Activated CD8-positive, alpha-beta memory T cell treated with anti-CD3 and anti-CD28 coated beads for 48 hours (primary cell): ENCODE results near the gene LHFPL2.
"Not testable (repeated sequence)": the region's sequence is repeated elsewhere in the genome, so short reads cannot be mapped to it uniquely, and the experiment has no call there.

Experiments used
- DNase-seq, 3 experiments: peaks; one replicate each; pipeline ENCODE4 v3.0.0-alpha.2; 2020; ENCODE audit warnings: low read depth in 2 of 3, low spot score in 2 of 3

Gene LHFPL2

DNA sequence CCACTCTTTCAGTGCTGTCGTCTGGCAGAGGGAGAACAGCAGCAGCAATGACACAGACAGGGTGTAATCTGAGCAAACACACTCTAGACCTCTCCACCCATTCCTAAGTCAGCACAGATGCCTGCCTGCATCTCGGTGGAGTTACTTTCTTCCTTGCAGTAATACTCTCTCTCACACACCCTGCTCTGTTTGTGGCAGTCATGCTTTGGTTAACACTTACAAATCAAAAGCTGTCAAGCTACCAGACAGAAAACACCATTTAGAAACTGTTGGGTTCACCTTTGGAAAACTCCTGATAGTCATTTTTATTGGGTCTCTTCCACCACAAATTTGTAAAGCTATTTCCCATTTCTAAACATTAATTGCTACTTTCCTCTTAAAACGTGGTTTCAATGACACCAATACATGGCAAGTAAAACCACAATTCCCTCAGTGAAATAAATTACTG is 27.3 kb downstream of the LHFPL2 start:
- no peak for DNase-seq

DNA sequence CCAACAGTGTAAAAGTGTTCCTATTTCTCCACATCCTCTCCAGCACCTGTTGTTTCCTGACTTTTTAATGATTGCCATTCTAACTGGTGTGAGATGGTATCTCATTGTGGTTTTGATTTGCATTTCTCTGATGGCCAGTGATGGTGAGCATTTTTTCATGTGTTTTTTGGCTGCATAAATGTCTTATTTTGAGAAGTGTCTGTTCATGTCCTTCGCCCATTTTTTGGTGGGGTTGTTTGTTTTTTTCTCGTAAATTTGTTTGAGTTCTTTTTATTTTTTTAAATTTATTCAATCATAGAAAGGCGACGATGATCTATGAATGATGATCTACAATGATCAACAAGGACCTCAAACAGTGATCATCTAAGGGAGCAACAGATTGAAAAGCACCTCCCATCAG is 28.5 kb downstream of the LHFPL2 start:
- not testable (repeated sequence) for DNase-seq

DNA sequence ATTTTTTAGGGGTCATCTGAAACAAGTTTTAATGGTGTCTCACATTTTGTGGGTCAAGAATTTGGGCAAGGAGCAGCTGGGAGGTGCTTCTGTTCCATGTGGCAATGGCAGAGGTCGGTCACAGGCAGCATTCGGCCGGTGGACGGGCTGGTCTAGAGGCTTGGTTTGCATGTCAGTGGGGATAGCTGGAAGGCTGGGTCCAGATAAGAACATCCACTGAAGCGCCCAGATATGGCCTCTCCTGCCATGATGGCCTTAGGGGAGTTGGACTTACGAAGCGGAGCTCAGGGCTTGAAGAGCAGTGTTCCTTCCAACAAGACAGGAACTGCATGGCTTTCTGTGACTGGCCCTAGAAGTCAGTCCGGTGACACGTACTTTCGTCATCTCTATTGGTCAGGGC is 30.3 kb downstream of the LHFPL2 start:
- DNase-seq = no peak

DNA sequence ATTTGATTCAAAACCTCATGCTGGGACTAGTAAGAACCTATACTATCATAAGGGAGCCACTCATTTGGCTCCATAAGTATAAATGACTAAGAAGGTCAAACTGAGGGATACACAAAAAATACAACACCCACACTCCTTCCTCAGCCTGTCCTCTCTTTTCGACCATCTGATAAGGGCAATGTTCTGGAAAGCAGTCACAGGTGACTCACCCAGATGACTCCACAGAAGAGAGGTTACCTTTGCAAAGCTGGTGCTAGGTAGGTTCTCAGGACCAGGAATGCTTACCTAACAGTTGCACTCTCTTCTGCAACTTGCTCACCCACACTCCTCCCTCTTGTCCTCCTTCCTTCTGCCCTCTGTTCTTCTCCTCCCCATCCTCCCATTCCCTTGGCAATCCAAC is 32.9 kb downstream of the LHFPL2 start:
- DNase-seq = no peak

DNA sequence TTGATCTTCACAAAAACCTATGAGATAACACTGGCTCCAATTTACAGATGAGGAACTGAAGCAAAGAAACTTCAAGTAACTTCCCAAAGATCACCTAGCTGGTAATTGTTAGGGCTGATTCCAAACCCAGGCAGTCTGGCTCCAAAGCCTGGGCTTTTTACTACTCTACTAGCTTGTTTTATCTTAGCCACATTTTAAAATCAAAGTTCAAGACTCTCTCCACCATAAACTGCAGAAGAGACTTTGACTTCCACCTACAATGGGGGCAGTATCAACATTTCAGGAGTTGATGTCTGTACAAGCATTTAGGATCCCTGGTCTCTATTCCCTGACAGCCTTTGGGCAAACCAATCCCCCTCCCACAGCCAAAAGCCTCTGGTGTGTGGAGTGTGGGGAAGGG is 33.8 kb downstream of the LHFPL2 start:
- no peak for DNase-seq

DNA sequence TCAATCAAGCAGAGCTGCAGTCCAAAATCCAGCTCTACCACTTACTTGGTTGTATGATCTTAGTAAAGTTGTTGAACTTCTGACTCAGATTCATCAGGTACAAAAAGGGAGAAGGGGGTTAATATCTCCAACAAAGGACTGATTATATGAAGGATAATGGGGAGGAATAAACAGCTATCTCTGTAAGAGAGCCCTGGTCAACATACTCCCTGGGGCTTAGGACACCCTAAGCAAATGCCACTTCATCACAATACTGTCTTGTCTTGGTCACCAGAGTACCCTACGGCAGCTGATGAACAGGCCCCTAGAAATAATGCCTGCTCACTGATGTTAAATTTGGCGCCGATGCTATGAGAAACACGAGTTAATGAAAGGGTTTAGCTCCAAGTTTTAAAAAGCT is 34.8 kb downstream of the LHFPL2 start:
- DNase-seq = no peak

DNA sequence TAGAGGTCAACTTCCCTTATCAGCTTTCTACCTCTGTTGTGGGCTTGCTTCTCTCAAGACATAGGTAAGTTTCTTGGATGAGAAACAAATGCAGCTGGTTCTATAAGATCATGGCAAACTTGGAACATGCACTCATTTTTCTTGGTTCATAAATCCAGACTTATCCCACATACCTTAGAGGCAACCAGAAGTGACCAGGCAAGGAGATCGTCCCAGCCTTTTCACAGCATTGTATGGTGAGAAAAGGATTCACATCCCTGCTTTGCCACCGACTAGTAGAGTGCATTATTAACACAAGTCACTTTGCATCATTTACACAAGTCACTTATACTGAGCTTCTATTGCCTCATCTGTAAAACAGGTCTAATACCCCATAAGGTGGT is 35.4 kb downstream of the LHFPL2 start:
- no peak for DNase-seq

DNA sequence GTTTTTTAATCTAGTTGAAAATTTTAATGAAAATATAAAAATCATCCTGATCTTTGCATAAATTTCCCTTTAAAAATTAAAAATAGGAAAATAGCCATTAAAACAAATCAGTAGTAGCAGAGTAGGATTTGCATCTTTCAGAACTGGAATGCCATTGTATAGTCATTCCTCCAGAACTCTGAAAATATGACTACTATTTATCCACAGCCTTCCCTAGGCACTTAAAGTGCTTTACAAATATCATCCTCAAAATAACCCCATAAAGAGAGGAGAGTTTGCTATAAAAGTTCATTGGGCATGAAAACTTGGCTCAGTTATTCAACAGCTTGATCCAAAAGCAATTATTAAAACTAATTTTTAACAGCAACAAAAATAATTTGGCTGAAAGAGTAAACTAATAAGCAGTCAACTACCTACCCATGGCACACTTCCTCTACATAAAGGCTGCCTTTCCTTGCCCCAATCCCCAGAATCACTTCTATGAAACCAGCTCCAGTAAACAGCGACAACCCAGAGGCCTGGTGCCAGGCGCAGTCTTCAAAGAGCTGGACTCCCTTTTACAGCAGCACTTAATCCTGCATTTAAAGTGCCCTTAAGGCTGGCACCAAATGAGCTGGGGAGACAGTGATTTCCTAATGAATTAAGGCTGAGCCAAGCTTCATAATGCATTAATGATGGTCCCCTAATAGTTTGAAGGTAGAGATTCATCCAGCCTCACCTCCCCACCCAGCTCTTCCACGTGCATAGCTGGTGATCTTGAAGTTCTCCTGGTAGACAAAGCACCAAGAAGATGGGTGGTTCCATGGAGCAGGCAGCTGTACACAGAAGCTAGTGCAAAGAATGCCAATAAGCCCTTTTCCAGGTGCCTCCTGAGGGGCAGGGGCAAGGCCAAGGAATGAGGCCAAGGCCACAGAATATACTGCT is 36.1 kb downstream of the LHFPL2 start:
- DNase-seq = no peak

DNA sequence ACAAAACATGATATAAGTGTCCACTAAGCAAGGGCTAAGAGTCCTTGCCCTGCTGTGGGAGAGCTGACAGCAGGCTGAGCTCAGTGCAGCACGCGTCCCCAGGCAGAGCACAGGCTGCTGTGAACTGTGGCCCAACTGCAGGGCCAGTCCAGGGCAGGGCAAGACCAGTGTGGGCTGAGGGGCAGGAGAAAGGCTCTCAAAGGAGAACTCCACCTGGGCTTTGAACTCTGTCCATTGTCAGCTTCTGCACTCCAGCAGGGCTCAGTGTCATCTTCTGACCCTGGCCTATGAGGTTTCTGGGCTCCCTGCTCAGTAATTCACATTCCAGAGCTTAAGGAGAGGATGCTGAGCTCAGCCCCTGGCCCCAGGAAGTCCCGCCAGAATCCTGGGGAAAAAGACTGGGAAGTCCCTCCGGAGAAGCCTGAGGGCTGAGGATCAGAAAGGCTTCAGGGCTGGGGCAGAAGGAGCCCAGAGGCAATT is 37.4 kb downstream of the LHFPL2 start:
- DNase-seq = no peak

DNA sequence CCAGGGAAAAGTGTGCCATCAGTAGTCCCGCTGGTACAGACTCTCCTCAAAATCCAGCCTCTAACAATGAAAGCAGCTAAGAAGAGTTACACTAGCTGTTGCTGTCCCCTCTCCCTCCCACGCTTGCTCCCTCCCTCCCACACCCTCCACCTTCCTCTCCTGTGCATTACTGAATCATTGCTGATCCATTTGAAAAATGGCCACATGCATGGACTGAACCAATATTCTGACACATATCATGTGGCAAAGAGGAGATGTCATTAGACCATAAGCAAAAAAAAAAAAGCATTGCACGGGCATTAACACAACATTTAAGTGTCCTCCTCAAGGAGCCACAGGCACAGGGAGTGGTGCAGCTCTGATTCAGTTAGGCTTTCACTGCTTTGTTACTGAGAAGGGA is 37.9 kb downstream of the LHFPL2 start:
- DNase-seq = no peak

DNA sequence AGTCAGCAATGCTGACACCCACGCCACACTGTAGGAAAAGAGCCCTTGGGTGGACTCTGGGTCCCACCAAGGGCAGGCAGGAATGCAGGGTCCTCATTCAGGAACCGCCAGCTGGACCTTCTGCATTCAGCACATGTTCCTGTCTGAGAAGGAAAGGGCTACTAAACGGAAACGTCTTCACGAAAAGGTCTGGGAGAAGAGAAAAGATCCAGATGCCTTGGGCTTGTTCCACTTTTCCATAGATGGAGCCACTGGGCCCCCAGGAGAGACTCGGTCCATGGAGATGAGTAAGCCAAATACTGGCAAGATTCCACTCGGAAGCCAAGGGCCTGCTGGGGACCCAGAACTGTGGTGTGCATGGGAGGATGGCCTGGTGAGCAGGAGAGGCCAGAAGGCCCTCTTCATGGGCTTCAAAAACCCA is 38.4 kb downstream of the LHFPL2 start:
- no peak for DNase-seq

DNA sequence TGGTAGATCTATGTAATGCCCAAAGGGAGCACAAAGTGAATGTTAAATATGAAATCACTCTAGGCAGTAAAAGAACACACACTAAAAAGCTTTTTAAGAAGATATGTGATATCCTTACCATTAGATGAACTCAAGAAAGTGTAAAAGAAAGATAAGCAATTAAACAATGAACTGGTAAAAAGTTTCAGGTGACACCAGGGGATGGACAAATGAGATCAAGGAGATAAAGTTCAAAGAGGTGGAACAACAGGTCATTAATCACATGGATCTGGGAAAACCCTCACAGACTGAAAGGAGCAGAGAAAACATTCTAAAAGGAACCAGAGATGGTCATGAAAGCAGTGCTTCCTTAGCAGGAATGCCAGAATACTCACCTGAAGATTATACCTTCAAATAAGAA is 40.7 kb downstream of the LHFPL2 start:
- DNase-seq = no peak

DNA sequence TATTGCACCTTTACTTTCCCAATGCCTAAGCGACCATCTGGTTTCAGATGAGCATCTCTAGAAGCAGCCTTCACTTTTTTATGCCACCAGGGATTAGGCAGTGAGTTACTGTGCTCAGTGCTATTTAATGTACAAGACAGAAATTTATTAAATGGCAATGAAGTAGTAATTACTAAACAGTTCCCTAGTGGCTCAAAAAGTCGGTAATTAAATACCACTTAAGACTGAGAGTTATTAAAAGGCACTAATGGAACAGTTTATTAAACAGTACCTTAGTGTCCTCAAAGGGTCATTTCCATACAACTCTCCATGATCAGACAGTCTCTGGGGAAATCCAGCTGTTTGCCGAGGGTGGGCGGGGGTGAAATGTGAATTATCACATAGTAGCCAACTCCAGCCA is 42.3 kb downstream of the LHFPL2 start:
- DNase-seq = no peak

DNA sequence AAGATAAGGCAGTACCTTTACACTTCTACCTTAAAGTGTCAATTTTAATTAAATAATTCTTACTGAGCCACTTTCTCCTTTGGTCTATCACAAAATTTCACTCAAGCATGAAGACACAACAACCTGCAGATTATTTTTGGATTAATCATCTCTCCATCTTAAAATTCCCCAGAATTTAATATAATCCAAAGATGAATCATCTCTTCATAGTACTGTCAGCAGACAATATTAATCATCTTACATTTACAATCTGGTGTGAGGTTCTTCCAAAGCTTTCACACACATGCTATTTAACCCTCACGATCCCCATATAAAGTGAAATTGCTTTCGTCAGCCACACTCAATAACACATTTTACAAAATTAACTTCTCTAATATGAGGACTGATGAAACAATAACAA is 43.0 kb downstream of the LHFPL2 start:
- no peak for DNase-seq

DNA sequence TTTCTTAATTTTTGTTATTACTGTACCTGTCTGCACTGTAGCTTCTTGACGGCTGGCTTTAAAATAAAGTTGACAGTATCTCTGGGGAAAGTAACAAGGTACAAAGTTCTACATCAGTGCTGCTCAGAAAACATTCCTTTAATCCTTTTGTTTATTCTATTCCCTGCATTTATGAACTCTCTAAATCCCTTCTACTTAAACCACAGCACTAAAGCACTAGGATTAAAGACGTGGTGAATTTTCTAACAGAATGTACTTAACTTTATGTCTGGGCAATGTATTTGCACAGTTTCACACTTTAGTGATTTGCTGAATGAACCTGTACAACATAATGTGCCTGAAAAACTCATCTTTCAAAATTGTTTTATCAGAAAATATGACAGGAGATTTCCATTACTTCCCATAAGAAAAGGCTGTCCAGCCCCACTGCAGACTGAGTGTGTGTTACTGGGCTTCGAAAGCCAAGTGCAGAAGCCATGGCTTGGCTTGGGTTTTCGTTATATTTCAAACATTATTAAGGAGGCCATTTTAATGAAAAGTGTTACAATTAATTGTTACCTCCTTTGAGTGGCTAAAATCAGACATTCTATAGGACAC is 43.8 kb downstream of the LHFPL2 start:
- no peak for DNase-seq

DNA sequence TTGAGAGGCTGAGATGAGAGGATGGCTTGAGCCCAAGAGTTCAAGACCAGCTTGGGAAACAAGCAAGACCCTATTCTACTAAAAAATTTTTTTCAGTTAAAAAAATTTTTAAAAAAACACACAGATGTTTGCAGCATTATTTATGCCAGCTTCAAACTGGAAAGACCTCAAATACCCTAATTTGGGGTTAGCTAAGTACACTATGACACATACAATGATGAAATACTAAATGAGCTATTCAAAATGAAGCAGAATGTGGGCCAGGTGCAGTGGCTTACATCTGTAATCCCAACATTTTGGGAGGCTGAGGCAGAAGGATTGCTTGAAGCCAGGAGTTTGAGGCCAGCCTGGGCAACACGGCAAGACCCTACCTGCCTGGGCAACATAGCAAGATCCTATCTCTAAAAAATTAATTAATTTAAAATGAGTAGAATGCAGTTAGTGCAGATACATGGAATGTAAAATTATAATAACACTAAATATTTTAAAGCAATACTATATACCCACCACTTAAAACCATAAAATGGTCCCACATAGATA is 44.9 kb downstream of the LHFPL2 start:
- no peak for DNase-seq

DNA sequence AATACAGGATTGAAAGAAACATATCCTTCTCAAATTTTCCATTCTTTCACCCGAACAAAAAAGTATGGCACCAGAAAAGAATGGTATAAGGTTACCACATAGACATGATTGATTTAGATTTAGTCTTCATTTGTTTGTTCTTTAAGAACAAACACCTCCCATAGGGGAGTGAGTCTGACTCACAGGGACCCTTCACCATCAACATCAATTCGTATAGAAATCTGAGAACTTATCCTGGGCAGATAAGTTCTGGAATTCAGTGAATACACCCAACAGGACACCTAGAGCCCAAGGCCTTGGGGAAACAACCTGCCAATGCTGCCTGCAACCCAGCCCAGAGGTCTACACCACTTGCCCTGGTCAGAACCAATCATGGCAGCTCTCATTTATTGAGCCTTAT is 46.2 kb downstream of the LHFPL2 start:
- DNase-seq = no peak

DNA sequence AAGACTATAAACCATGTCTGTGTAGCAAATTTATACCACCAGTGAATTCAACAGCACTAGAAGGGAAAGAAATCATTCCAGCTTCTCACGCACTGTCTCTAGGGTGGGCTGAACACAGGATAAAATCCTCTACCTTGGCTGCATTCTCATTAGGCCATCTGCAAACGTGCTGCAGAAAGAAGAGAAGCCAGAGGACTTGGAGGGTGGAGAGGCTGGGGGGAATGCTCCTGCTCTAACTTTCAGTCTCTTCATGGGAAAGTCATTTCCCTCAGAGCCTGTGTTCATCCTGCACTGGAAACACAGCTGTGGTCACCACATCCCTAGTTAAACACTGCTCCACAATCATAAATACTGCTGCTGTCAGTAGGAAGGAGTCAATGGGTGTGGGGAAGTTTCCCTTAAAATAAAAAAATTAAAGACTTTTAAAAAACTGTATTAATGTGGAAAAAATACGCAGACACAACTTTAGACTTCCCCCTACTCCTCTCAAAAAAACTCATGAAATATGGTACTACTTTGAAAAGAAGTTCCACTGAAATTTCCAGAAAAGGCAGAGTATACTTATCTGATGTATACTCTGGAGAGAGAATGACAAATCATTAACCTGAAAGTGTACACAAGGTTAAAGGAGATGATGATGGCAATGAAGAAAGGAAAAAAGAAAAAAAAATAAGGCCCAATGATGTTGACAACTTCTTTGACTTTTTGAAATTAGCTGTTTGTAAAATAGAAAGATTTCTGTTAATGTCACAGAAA is 46.8 kb downstream of the LHFPL2 start:
- no peak for DNase-seq

DNA sequence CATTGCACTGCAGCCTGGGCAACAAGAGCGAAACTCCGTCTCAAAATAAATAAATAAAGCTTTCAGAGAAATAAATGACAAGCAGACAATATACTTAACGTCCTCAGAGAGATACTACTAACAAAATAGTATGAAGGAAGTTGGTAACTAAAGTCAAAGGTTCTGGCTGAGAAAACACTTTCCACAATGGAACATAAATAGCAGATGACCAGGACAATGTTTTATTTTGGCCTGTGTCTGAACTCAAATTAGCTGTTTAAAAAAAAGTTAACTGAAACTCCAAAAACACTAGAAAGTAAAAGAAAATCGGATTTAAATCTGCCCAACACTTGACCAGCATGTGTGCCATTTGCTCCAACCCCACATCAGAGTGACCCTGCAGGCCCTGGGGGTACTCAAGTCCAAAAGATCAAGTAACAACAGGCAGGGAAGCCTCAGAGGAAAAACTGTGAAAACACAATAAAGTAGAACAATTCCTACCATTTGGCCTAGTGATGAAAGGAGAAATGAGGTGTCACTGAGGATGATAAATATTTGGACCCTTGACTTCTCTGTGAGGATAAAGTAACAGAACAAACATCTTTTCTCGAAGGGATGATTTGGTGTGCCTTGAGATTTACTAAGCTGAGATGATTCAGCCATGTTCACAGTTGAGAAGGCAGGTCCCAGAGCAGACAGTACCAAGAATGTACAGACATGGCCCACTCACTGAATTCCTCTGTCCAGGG is 47.7 kb downstream of the LHFPL2 start:
- no peak for DNase-seq

DNA sequence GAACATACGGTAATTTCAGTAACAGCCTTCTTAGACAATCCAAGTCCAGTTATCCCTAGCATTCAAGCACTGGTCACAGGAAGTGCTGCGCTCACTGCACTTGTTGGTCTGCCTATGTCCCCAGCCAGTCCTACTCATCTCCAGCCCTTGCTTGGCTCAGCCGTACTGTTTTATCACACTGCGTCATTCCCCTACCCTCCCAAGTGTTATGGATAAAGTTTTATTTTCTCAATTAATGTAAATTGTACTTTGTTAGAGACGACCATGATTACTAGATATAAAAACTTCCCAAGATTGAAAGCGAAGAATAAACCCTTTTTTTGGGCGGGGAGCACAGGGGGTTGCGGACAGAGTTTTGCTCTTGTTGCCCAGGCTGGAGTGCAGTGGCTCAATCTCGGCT is 49.6 kb downstream of the LHFPL2 start:
- DNase-seq = no peak

DNA sequence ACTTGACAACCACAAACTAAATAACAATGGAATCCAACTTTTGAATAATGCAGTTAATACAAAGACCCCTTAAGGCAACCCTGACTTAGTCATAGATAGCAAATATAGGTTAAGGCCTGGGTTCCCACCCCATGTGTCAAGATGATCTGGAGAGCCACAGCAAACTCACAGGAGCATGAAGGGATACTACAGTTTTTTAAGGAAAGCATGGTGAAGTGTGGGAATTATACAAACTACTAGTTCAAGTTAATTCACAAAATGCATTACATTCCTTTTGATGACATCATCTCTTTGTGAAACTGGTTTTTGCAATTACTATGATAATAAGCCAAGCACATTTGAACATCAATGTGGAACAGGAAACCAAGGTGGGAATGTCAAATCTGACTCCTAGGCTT is 50.6 kb downstream of the LHFPL2 start:
- DNase-seq = no peak
